Transverse colon (tissue), 4 donors: Measurements from ENCODE around the gene MPO. TPM values are rescaled to one million over a fixed set of nuclear protein-coding genes. Genes with fewer than 3 reads are reported as not detected.

Experiments used
- DNase-seq: peaks from one replicate; pipeline ENCODE4 v3.0.0-alpha.2; 2019
- H3K27ac ChIP-seq, 4 donors: fragments of 200-600 bp; sonication (generic); 2 replicates each; pipeline ENCODE4 v1.5.1; 2016 to 2018; ENCODE audit warnings: inconsistent platforms in 4 of 4
- H3K27me3 ChIP-seq: fragments of 200-600 bp; sonication (generic); 2 replicates; pipeline ENCODE4 v1.5.1; 2017; ENCODE audit warnings: inconsistent platforms
- H3K36me3 ChIP-seq, 4 donors: fragments of 200-600 bp; sonication (generic); 2 replicates each; pipeline ENCODE4 v1.5.1; 2017 to 2019; ENCODE audit warnings: inconsistent platforms in 4 of 4
- H3K4me1 ChIP-seq, 4 donors: fragments of 200-600 bp; sonication (generic); 2 replicates each; pipeline ENCODE4 v1.5.1; 2017 to 2020; ENCODE audit warnings: inconsistent platforms in 4 of 4
- H3K4me3 ChIP-seq, 4 donors: fragments of 200-600 bp; sonication (generic); 1 replicate in 1 of 4; 2 replicates in 3 of 4; pipeline versions ENCODE4 v1.5.1 to v1.6.1; 2017 to 2019; ENCODE audit warnings: inconsistent platforms in 4 of 4
- H3K9me3 ChIP-seq, 2 donors: fragments of 200-600 bp; sonication (generic); 2 replicates each; pipeline ENCODE4 v1.5.1; 2017 to 2019; ENCODE audit warnings: inconsistent platforms in 2 of 2
- EP300 ChIP-seq: sonication (generic); formaldehyde crosslinking; IDR thresholded peaks from one replicate; pipeline ENCODE4 v1.6.1; 2017; ENCODE audit warnings: antibody characterized with exemption, low read depth
- POLR2A ChIP-seq: fragments of 450-650 bp; IDR thresholded peaks from one replicate; pipeline ENCODE4 v1.6.1; 2016; ENCODE audit warnings: antibody characterized with exemption, mild to moderate bottlenecking, moderate library complexity
- POLR2AphosphoS5 ChIP-seq, 3 donors: sonication (generic); formaldehyde crosslinking; IDR thresholded peaks; one replicate each; pipeline ENCODE4 v1.6.1; 2016; ENCODE audit warnings: antibody characterized with exemption in 3 of 3
- WGBS, 2 donors: methylation state at CpG; one replicate each; pipeline ENCODE4 v1.1.5; 2018; ENCODE audit warnings: low coverage in 1 of 2; 5-methylcytosine and 5-hydroxymethylcytosine counted together
- in situ Hi-C, 4 donors: fragments of 200-750 bp; cut with MboI; loops; one replicate each; pipeline versions ENCODE4 v1.15.0 to v1.15.1; 2017; ENCODE audit warnings: low sequenced_read_pairs in 3 of 4, low pct_ligation_motif_present in 1 of 4, low pct_unique_long_range_greater_than_20kb in 1 of 4
- intact Hi-C: fragments of 100-400 bp; cut with DNase I; formaldehyde crosslinking; loops from one replicate; pipeline ENCODE4 v1.15.1; 2023; ENCODE audit warnings: low total_unique reads
- total RNA-seq, 4 donors: library from RNA; depleted of rRNA; stranded (reverse); fragments of >200 nt; gene quantifications; one replicate each; pipeline ENCODE4 v1.1.0, GENCODE V29; 2016
- TF ChIP-seq, protein P1 (sequence below), 5 experiments: fragments of 200-600 bp in 3 of 5; fragments of 450-650 bp in 2 of 5; sonication (generic) in 3 of 5; IDR thresholded peaks; 1 replicate in 2 of 5; 2 replicates in 3 of 5; pipeline ENCODE4 v1.5.1; 2016 to 2017; ENCODE audit warnings: antibody characterized with exemption in 5 of 5, inconsistent platforms in 3 of 5, mild to moderate bottlenecking in 2 of 5, moderate library complexity in 1 of 5

The MPO gene
- total RNA-seq, 4 donors from 2014 or later, result not detected

DNA sequence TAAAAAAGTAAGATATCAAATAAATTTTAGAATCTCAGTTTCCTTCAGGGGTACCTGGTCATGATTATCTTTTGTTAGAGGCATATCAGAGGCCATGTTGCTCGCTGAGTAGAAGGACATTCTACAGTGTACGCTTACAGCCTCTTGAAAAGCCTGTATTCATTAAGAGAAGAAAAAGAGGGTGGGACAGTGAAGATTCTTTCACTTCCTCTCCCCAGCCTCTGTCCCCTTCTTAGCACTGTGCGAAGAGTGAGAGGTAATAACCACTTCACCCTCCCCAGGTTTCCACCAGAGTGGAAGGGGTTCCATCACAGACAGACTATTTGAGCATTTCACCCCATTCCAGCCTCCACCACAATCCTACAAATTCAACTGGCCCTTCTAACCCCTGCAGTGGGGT, 47.2 kb downstream of the MPO start:
- Histone ChIP-seq H3K27ac (no peak overlapping the region), H3K4me3 (no peak overlapping the region), H3K4me1 (no peaks in the 10 kb centered on the region), H3K9me3 (no peaks in the 10 kb centered on the region), H3K27me3 (peaks cover 49% of the 10 kb centered on the region), H3K36me3 (no peaks in the 10 kb centered on the region)
- TF ChIP-seq EP300 (no peak), POLR2AphosphoS5 (IDR thresholded peaks at IDR 0.05) (no peak), POLR2A (no peak)
- TF ChIP-seq, protein P1, sequence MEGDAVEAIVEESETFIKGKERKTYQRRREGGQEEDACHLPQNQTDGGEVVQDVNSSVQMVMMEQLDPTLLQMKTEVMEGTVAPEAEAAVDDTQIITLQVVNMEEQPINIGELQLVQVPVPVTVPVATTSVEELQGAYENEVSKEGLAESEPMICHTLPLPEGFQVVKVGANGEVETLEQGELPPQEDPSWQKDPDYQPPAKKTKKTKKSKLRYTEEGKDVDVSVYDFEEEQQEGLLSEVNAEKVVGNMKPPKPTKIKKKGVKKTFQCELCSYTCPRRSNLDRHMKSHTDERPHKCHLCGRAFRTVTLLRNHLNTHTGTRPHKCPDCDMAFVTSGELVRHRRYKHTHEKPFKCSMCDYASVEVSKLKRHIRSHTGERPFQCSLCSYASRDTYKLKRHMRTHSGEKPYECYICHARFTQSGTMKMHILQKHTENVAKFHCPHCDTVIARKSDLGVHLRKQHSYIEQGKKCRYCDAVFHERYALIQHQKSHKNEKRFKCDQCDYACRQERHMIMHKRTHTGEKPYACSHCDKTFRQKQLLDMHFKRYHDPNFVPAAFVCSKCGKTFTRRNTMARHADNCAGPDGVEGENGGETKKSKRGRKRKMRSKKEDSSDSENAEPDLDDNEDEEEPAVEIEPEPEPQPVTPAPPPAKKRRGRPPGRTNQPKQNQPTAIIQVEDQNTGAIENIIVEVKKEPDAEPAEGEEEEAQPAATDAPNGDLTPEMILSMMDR (IDR thresholded peaks at IDR 0.05), result no peak
- in situ Hi-C loops, result loop anchor here in 1 of 4 donors (25.0 kb wide), 1 partner anchor 96 kb away; the partner anchor contains the start of gene OR4D1
- DNase-seq, result no peak
- 63 to 87% methylated on average over 3 of the region's 3 CpGs for WGBS, 2 donors
- intact Hi-C loops, result no loop called here

- WGBS, 2 donors, result 40 to 57% methylated on average over 1 to 12 of the region's 12 CpGs
- Histone ChIP-seq H3K27ac (no peak overlapping the region), H3K27me3 (peaks cover 45% of the 10 kb centered on the region), H3K4me3 (no peak overlapping the region), H3K9me3 (no peaks in the 10 kb centered on the region), H3K4me1 (no peaks in the 10 kb centered on the region), H3K36me3 (no peaks in the 10 kb centered on the region)
- intact Hi-C loops (no loop called here), in situ Hi-C loops (loop anchor here in 1 of 4 donors (25.0 kb wide), 1 partner anchor 95 kb away; the partner anchor contains the start of gene OR4D1)
- TF ChIP-seq POLR2A (no peak), EP300 (no peak), POLR2AphosphoS5 (IDR thresholded peaks at IDR 0.05) (no peak)
- TF ChIP-seq, protein P1 (IDR thresholded peaks at IDR 0.05), result no peak
- DNase-seq, result no peak
These were observed 48.0 kb downstream of the MPO start for GRCh38 chr17:58232707-58233156.

DNA sequence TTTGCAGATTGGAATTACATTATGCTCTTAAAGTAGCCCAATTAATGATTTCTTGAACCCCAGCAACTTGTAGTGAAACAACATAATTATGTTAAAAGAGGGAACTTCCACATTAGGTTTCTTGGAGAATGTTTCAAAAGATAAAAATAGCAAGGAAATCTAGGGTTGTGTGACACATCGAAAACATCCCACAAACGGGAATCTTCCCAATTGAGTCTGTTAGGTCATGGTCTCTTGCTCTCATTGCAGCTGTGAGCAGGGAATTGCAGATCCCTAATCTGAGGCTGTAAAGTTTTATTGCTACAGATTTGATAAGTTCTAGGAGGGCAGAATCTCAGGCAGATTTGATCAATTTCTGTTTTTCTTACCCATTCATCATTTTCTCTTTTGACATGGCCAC, 49.1 kb downstream of the MPO start:
- no peaks in the 10 kb centered on the region for H3K36me3 ChIP-seq
- H3K4me3 ChIP-seq, result no peak overlapping the region
- intact Hi-C loops (no loop called here), in situ Hi-C loops (loop anchor here in 1 of 4 donors (25.0 kb wide), 1 partner anchor 94 kb away; the partner anchor contains the start of gene OR4D1)
- H3K9me3 ChIP-seq, result no peaks in the 10 kb centered on the region
- 25 to 43% methylated on average over 2 of the region's 2 CpGs for WGBS, 2 donors
- H3K27me3 ChIP-seq, result peaks cover 34% of the 10 kb centered on the region
- no peak for DNase-seq
- no peaks in the 10 kb centered on the region for H3K4me1 ChIP-seq
- no peak overlapping the region for H3K27ac ChIP-seq
- TF ChIP-seq POLR2AphosphoS5 (IDR thresholded peaks at IDR 0.05) (no peak), POLR2A (no peak), EP300 (no peak)
- TF ChIP-seq, protein P1 (IDR thresholded peaks at IDR 0.05), result no peak

DNA sequence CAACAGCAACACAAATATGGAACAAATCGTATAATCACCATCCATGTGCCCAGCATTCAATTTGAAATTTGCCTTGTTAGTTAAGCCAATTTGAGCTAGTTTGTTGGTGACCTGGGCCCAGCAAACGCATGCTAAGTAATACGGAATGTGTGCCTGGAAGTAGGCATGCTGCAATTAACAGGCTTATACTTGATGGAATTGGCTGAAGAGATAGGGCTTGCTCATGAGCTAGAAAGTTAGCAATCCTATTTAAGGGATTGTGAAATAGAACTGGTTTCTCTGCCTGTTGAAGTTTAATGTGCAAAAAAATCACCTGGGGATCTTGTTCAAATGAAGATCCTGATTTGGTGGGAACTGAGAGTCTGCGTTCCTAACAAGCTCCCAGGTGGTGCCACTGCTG, 50.9 kb downstream of the MPO start:
- H3K4me1 ChIP-seq, result no peaks in the 10 kb centered on the region
- no peak overlapping the region for H3K27ac ChIP-seq
- WGBS, 2 donors, result 89 to 90% methylated on average over 3 to 4 of the region's 4 CpGs
- no peak overlapping the region for H3K4me3 ChIP-seq
- in situ Hi-C loops (loop anchor here in 1 of 4 donors (25.0 kb wide), 1 partner anchor 93 kb away; the partner anchor contains the start of gene OR4D1), intact Hi-C loops (no loop called here)
- peaks cover 16% of the 10 kb centered on the region for H3K27me3 ChIP-seq
- TF ChIP-seq POLR2AphosphoS5 (IDR thresholded peaks at IDR 0.05) (no peak), EP300 (no peak), POLR2A (no peak)
- TF ChIP-seq, protein P1 (IDR thresholded peaks at IDR 0.05), result no peak
- no peaks in the 10 kb centered on the region for H3K9me3 ChIP-seq
- no peak for DNase-seq
- H3K36me3 ChIP-seq, result no peaks in the 10 kb centered on the region
